Fibroblast of skin of back (primary cell): ENCODE data around the gene CDC42EP3.

Source experiments
- DNase-seq: peaks from one replicate; pipeline ENCODE4 v3.0.0-alpha.2; 2013

Gene CDC42EP3

GRCh38 chr2:37656512-37657423 is 14.7 kb downstream of the CDC42EP3 start:
- DNase-seq = peak; percentile 68

- peak; percentile 60 for DNase-seq
Measured at GRCh38 chr2:37654932-37655841, 16.3 kb downstream of the CDC42EP3 start.

- no peak for DNase-seq
Measured at GRCh38 chr2:37654419-37654818, 17.0 kb downstream of the CDC42EP3 start.

- peak; percentile 56 for DNase-seq
Measured at GRCh38 chr2:37653805-37654378, 17.6 kb downstream of the CDC42EP3 start.

- DNase-seq = no peak
Measured at GRCh38 chr2:37653093-37653492, 18.3 kb downstream of the CDC42EP3 start.

- peak; percentile 89 for DNase-seq
Measured at GRCh38 chr2:37652199-37652640, 19.2 kb downstream of the CDC42EP3 start.

- DNase-seq = no peak
Measured at GRCh38 chr2:37650548-37651093, 20.8 kb downstream of the CDC42EP3 start.

GRCh38 chr2:37649518-37649917 is 21.9 kb downstream of the CDC42EP3 start:
- DNase-seq = no peak

GRCh38 chr2:37648331-37649011 is 23.0 kb downstream of the CDC42EP3 start:
- DNase-seq = no peak

GRCh38 chr2:37647971-37648330 is 23.5 kb downstream of the CDC42EP3 start:
- no peak for DNase-seq

- DNase-seq = no peak
Measured at GRCh38 chr2:37645836-37646235, 25.6 kb downstream of the CDC42EP3 start.

- DNase-seq = peak; percentile 71
Measured at GRCh38 chr2:37645362-37645761, 26.1 kb downstream of the CDC42EP3 start.

GRCh38 chr2:37644191-37644590 is 27.3 kb downstream of the CDC42EP3 start:
- DNase-seq = no peak

GRCh38 chr2:37643730-37644078 is 27.7 kb downstream of the CDC42EP3 start:
- no peak for DNase-seq

GRCh38 chr2:37642907-37643729 is 28.3 kb downstream of the CDC42EP3 start:
- DNase-seq = no peak

- peak; percentile 88 for DNase-seq
Measured at GRCh38 chr2:37641582-37642171, 29.8 kb downstream of the CDC42EP3 start.

GRCh38 chr2:37639631-37640030 is 31.8 kb downstream of the CDC42EP3 start:
- no peak for DNase-seq

GRCh38 chr2:37638973-37639372 is 32.5 kb downstream of the CDC42EP3 start:
- DNase-seq = no peak

- DNase-seq = peak; percentile 80
Measured at GRCh38 chr2:37637985-37638384, 33.5 kb downstream of the CDC42EP3 start.

GRCh38 chr2:37637190-37637860 is 34.1 kb downstream of the CDC42EP3 start:
- DNase-seq = peak; percentile 70
